Upper lobe of right lung (tissue), 1 donor: ENCODE results near the gene ATP11C. TPM values are rescaled to one million over a fixed set of nuclear protein-coding genes. Genes with fewer than 3 reads are reported as not detected.
"Not testable (repeated sequence)": the region's sequence is repeated elsewhere in the genome, so short reads cannot be mapped to it uniquely, and the experiment has no call there.

ENCODE experiments used
- ATAC-seq: fragments of 200-7000 bp; cut with Tn5 transposase; one replicate; pipeline ENCODE4 v1.9.1; 2020; ENCODE audit warnings: mild to moderate bottlenecking, moderate library complexity
- DNase-seq: peaks from one replicate; pipeline ENCODE4 v3.0.0-alpha.2; 2020
- H3K27ac ChIP-seq: fragments of 200-600 bp; one replicate; pipeline ENCODE4 v1.8.0; 2022
- H3K27me3 ChIP-seq: fragments of 200-600 bp; one replicate; pipeline ENCODE4 v1.8.0; 2022; ENCODE audit warnings: mild to moderate bottlenecking
- H3K36me3 ChIP-seq: fragments of 200-600 bp; one replicate; pipeline ENCODE4 v1.8.0; 2022
- H3K4me1 ChIP-seq: fragments of 200-600 bp; one replicate; pipeline ENCODE4 v1.8.0; 2022
- H3K4me3 ChIP-seq: fragments of 200-600 bp; one replicate; pipeline ENCODE4 v1.8.0; 2022; ENCODE audit warnings: mild to moderate bottlenecking
- H3K9me3 ChIP-seq: fragments of 200-600 bp; one replicate; pipeline ENCODE4 v1.8.0; 2022
- CTCF ChIP-seq: fragments of 200-600 bp; IDR thresholded peaks from one replicate; pipeline ENCODE4 v1.8.0; 2022; ENCODE audit warnings: antibody characterized with exemption
- intact Hi-C: fragments of 100-400 bp; cut with DNase I; formaldehyde crosslinking; loops from one replicate; pipeline ENCODE4 v1.11.0; 2022
- total RNA-seq: library from RNA; stranded (reverse); fragmentation: NEBNext Ultra II Directional; extraction: Animal tissue kit (Norgen Biotek cat#: 25700); gene quantifications from one replicate; pipeline ENCODE4 v1.2.1, GENCODE V29; 2021
- donor health status: DM: no; HTN: yes; CAD: no; lungs with severe emphysema.

Gene ATP11C
- total RNA-seq, 1 donor from 2014 or later, result 19.6 TPM

- H3K4me1 ChIP-seq, result no peaks in the 10 kb centered on the region
- no peak for ATAC-seq
- no peaks in the 10 kb centered on the region for H3K9me3 ChIP-seq
- no peak for TF ChIP-seq CTCF
- DNase-seq, result no peak
- H3K4me3 ChIP-seq, result no peak overlapping the region
- intact Hi-C loops, result no loop called here
- no peaks in the 10 kb centered on the region for H3K36me3 ChIP-seq
- no peaks in the 10 kb centered on the region for H3K27me3 ChIP-seq
- H3K27ac ChIP-seq, result no peak overlapping the region
Measured at GRCh38 chrX:139877710-139878414, 55.0 kb downstream of the ATP11C start.

- intact Hi-C loops, result no loop called here
- Histone ChIP-seq H3K4me3 (no peak overlapping the region), H3K36me3 (no peaks in the 10 kb centered on the region), H3K27me3 (no peaks in the 10 kb centered on the region), H3K27ac (no peak overlapping the region), H3K4me1 (no peaks in the 10 kb centered on the region), H3K9me3 (no peaks in the 10 kb centered on the region)
- DNase-seq (no peak), ATAC-seq (no peak)
- no peak for TF ChIP-seq CTCF
Measured at GRCh38 chrX:139875841-139876240, 57.0 kb downstream of the ATP11C start.

GRCh38 chrX:139869796-139870195, 63.1 kb downstream of the ATP11C start:
- Histone ChIP-seq H3K4me3 (no peak overlapping the region), H3K36me3 (no peaks in the 10 kb centered on the region), H3K27ac (no peak overlapping the region), H3K27me3 (no peaks in the 10 kb centered on the region), H3K9me3 (no peaks in the 10 kb centered on the region), H3K4me1 (no peaks in the 10 kb centered on the region)
- DNase-seq (no peak), ATAC-seq (no peak)
- intact Hi-C loops, result no loop called here
- TF ChIP-seq CTCF, result no peak

GRCh38 chrX:139864640-139865039, 68.2 kb downstream of the ATP11C start:
- Histone ChIP-seq H3K36me3 (no peaks in the 10 kb centered on the region), H3K9me3 (no peaks in the 10 kb centered on the region), H3K27ac (no peak overlapping the region), H3K27me3 (no peaks in the 10 kb centered on the region), H3K4me3 (no peak overlapping the region), H3K4me1 (no peaks in the 10 kb centered on the region)
- no peak for TF ChIP-seq CTCF
- ATAC-seq, result no peak
- intact Hi-C loops, result no loop called here
- no peak for DNase-seq

- TF ChIP-seq CTCF, result no peak
- no peaks in the 10 kb centered on the region for H3K9me3 ChIP-seq
- no peak overlapping the region for H3K4me3 ChIP-seq
- ATAC-seq (no peak), DNase-seq (no peak)
- intact Hi-C loops, result no loop called here
- H3K36me3 ChIP-seq, result no peaks in the 10 kb centered on the region
- H3K4me1 ChIP-seq, result no peaks in the 10 kb centered on the region
- H3K27me3 ChIP-seq, result no peaks in the 10 kb centered on the region
- H3K27ac ChIP-seq, result no peak overlapping the region
Measured at GRCh38 chrX:139862208-139862607, 70.6 kb downstream of the ATP11C start.

GRCh38 chrX:139856826-139857225, 76.0 kb downstream of the ATP11C start:
- ATAC-seq, H3K4me1 ChIP-seq, intact Hi-C loops, H3K9me3 ChIP-seq, H3K36me3 ChIP-seq, H3K4me3 ChIP-seq, H3K27ac ChIP-seq, DNase-seq, H3K27me3 ChIP-seq: not testable (repeated sequence)
